ENCODE data around the gene STX16.

DNA sequence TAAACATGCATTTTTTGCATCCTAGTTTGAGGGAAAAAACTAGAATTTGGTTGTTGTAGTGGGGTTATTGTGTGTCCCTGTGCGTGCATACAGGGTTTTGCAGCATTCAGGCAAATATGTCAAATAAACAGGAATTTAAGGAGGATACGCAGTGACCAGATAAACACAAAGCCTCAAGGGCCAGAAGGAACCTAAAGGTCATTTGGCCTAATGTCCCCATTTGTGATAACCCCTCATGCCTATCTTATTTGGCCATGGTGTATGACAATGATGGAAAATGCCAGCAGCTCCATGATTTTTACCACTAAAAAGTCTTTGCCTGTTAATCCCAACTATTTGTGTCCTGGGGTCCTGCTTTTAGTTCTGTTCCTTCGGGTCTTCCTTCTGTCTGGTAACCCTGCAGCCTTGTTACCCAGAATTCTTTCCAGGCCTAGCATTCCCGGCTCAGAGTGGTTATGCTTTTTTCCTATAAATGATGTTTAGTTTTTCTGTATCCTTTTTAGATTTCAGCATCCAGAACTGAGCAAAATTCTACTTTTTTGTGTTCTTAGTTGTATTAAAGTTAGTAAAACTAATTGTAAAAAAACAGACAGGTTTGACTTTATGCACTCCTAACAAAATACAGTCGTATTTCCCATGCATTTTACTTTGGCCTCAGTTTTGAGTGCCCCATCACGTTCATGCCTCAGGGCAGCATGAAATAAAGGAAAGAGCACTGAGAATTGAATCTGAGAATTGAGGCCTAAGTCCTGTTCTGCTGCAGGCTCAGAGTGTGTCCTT, 4.4 kb downstream of the STX16 start:
- TF ChIP-seq, protein P1, sequence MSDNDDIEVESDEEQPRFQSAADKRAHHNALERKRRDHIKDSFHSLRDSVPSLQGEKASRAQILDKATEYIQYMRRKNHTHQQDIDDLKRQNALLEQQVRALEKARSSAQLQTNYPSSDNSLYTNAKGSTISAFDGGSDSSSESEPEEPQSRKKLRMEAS (IDR thresholded peaks at IDR 0.05): no peak
- TF ChIP-seq TCF12 (IDR thresholded peaks at IDR 0.05; ENCODE audit: low read depth) (no peak), NFIC (IDR thresholded peaks at IDR 0.05) (no peak)
